Dendritic cell treated with granulocyte-macrophage colony-stimulating factor and Interleukin-4, amounts not matched to agents 40 ng/mL and 50 ng/mL, for 4 days (primary cell): ENCODE measurements around the gene HLCS.
"Not testable (repeated sequence)": the region's sequence is repeated elsewhere in the genome, so short reads cannot be mapped to it uniquely, and the experiment has no call there.

ENCODE experiments used
- H3K27ac Mint-ChIP-seq: one replicate; pipeline ENCODE4 v1.8.0; 2022; ENCODE audit warnings: mild to moderate bottlenecking, mixed read lengths
- H3K27me3 Mint-ChIP-seq: one replicate; pipeline ENCODE4 v1.8.0; 2022; ENCODE audit warnings: mild to moderate bottlenecking, mixed read lengths
- H3K36me3 Mint-ChIP-seq: one replicate; pipeline ENCODE4 v1.8.0; 2022; ENCODE audit warnings: low read depth, mixed read lengths
- H3K4me1 Mint-ChIP-seq: one replicate; pipeline ENCODE4 v1.8.0; 2022; ENCODE audit warnings: low read depth, mixed read lengths
- H3K4me3 Mint-ChIP-seq: one replicate; pipeline ENCODE4 v1.8.0; 2022; ENCODE audit warnings: mild to moderate bottlenecking, moderate library complexity, mixed read lengths
- H3K9me3 Mint-ChIP-seq: one replicate; pipeline ENCODE4 v1.8.0; 2022; ENCODE audit warnings: mixed read lengths
- intact Hi-C: fragments of 100-400 bp; cut with micrococcal nuclease; formaldehyde crosslinking; loops from one replicate; pipeline ENCODE4 v1.15.0; 2022

HLCS gene

GRCh38 chr21:36952331-36952730 lies 14.1 kb downstream of the HLCS start:
- H3K27ac Mint-ChIP-seq, H3K4me3 Mint-ChIP-seq, intact Hi-C loops, H3K9me3 Mint-ChIP-seq, H3K4me1 Mint-ChIP-seq, H3K27me3 Mint-ChIP-seq: not testable (repeated sequence)
- peaks cover 21% of the 10 kb centered on the region for H3K36me3 Mint-ChIP-seq

- peaks cover 15% of the 10 kb centered on the region for H3K36me3 Mint-ChIP-seq
- intact Hi-C loops, result no loop called here
- no peak overlapping the region for H3K4me3 Mint-ChIP-seq
- H3K27me3 Mint-ChIP-seq, result no peaks in the 10 kb centered on the region
- H3K27ac Mint-ChIP-seq, result no peak overlapping the region
- H3K4me1 Mint-ChIP-seq, result no peaks in the 10 kb centered on the region
- H3K9me3 Mint-ChIP-seq, result peaks cover 6% of the 10 kb centered on the region
Measured at GRCh38 chr21:36949171-36950141, 17.0 kb downstream of the HLCS start.

DNA sequence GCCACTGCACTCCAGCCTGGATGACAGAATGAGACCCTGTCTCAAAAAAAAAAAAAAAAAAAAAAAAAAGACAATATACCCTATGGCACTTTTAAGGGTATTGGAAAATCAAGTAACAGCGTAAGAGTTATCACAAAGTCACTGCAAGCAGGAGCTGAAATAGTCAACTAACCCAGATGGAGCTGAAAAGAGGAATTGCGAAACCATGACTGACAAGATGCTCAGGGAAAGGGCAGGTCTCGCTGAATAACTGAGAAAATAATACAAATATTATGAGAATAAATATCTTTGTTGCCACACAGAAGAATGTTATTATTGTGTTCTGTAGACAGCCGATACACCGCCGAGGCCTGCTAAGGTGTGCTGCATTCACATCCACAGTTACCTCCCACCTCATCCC lies 17.8 kb downstream of the HLCS start:
- H3K9me3 Mint-ChIP-seq, result peaks cover 6% of the 10 kb centered on the region
- no peak overlapping the region for H3K4me3 Mint-ChIP-seq
- no peaks in the 10 kb centered on the region for H3K4me1 Mint-ChIP-seq
- no peak overlapping the region for H3K27ac Mint-ChIP-seq
- peaks cover 15% of the 10 kb centered on the region for H3K36me3 Mint-ChIP-seq
- H3K27me3 Mint-ChIP-seq, result no peaks in the 10 kb centered on the region
- intact Hi-C loops, result no loop called here

- Mint-ChIP-seq H3K36me3 (peaks cover 15% of the 10 kb centered on the region), H3K27ac (no peak overlapping the region), H3K4me3 (no peak overlapping the region), H3K4me1 (peaks cover 4% of the 10 kb centered on the region), H3K9me3 (peaks cover 6% of the 10 kb centered on the region), H3K27me3 (no peaks in the 10 kb centered on the region)
- intact Hi-C loops, result no loop called here
Measured at GRCh38 chr21:36946949-36947356, 19.5 kb downstream of the HLCS start.

DNA sequence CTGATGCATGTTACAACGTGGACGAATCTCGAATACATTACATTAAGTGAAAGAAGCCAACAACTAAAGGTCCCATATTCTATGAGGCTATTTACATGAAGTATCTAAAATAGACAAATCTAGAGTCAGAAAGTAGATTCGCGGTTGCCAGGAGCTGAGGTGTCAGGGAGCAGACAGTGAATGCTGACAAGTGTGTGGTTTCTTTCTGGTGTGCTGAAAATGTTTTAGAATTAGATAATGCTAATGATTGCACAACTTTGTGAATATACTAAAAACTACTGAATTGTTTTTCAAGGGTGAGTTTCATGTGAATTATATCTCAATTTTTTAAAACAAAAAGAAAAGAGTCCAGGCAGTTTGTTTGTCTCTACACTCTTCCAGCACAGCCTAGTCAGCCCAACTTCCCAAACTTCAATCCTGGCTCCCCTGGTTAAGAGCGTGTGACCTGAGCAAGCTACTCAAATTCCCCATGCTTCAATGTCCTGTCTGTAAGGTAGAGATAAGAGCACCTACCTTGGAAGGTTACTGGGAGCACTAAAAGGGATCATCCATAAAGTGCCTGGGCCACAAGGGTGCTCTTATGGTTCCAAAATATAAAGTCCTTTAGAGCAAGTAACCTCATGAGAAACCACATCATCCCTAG lies 20.9 kb downstream of the HLCS start:
- no peak overlapping the region for H3K4me3 Mint-ChIP-seq
- no peaks in the 10 kb centered on the region for H3K27me3 Mint-ChIP-seq
- no peak overlapping the region for H3K27ac Mint-ChIP-seq
- H3K36me3 Mint-ChIP-seq, result peaks cover 15% of the 10 kb centered on the region
- peaks cover 6% of the 10 kb centered on the region for H3K9me3 Mint-ChIP-seq
- H3K4me1 Mint-ChIP-seq, result peaks cover 6% of the 10 kb centered on the region
- intact Hi-C loops, result no loop called here

GRCh38 chr21:36936361-36937135 lies 29.9 kb downstream of the HLCS start:
- Mint-ChIP-seq H3K27ac (no peak overlapping the region), H3K27me3 (no peaks in the 10 kb centered on the region), H3K4me1 (no peaks in the 10 kb centered on the region), H3K4me3 (no peak overlapping the region), H3K36me3 (peaks cover 34% of the 10 kb centered on the region), H3K9me3 (no peaks in the 10 kb centered on the region)
- intact Hi-C loops, result no loop called here

DNA sequence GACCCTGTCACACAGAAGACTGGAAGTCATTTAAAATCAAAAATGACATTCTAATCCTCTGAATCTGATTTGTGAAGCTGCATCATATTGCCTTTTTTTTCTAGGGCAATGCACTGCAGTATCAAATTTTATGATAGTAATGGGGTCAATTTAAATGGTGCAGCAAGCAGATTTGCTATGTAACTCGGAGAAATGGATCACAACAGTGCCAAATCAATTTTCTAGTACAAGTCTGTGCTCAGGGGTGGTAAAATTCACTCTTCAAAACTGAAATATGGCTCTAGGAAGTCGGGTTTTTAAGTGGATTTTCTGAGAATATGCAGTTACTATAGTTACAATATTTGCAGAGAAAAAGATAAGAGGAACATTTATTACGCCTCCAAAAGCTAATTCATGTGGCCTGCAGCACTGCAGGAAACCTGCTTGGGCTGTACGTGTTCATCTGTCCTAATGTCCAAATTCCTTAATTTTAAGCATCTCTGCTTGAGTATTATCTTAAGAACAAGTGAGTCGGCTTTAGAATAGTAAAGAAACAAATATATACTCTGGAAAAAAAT lies 31.5 kb downstream of the HLCS start:
- Mint-ChIP-seq H3K9me3 (no peaks in the 10 kb centered on the region), H3K4me1 (no peaks in the 10 kb centered on the region), H3K27me3 (no peaks in the 10 kb centered on the region), H3K4me3 (no peak overlapping the region), H3K27ac (no peak overlapping the region), H3K36me3 (peaks cover 37% of the 10 kb centered on the region)
- intact Hi-C loops, result no loop called here

DNA sequence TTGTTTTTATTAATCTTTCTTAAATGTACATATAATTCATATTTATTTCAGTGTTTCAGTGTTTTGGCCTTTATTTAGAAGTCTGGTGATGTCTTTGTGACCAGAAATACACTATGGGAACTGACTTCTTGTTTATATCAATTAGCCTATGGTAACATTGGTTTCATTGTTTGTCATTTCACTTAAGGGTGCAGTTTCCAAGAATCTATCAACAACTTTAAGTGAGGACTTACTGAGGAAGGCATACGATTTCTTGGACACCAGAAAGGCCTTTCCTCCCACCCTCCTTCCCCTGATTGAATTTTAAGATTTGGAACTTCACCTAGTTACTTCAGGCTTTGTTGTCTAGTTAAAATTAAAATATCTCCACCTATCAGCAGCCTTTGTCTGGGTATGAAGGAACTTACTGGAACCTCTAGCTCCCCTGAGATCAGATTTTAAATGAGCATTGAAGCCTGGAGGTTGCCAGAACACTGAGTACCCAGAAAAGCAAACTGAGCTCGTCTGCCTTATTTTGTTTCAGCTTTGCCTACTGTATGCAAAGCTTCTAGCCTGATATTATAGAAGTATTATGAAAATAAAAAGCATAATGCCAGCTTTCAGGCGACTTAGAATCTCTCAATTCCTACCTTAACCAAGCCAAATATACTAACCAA lies 34.2 kb downstream of the HLCS start:
- H3K36me3 Mint-ChIP-seq, result peaks cover 32% of the 10 kb centered on the region
- intact Hi-C loops, result no loop called here
- no peaks in the 10 kb centered on the region for H3K4me1 Mint-ChIP-seq
- no peak overlapping the region for H3K4me3 Mint-ChIP-seq
- no peaks in the 10 kb centered on the region for H3K27me3 Mint-ChIP-seq
- no peaks in the 10 kb centered on the region for H3K9me3 Mint-ChIP-seq
- H3K27ac Mint-ChIP-seq, result no peak overlapping the region

DNA sequence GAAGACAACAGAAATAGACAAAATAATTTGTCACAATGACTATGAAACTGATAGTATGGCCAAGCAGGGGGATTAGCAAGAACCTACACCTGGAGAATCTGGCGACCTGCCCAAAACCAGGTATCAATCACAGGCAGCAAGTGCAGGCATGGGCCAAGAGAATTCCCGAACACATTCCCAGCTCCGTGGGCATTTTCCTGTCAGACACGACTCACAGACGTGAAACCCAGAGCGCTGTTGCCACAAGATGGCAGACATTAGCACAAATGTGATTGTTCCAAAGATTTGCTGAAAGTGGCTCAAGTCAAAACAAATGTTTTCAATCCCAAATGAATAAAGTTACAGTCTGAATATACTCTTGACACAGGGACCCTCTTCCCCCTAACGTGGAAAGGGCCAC lies 36.8 kb downstream of the HLCS start:
- intact Hi-C loops, result loop anchor here (5.0 kb wide), 1 partner anchor 182 kb away; no protein-coding TSS in a partner anchor
- peaks cover 25% of the 10 kb centered on the region for H3K36me3 Mint-ChIP-seq
- peaks cover 5% of the 10 kb centered on the region for H3K4me1 Mint-ChIP-seq
- H3K4me3 Mint-ChIP-seq, result no peak overlapping the region
- no peaks in the 10 kb centered on the region for H3K9me3 Mint-ChIP-seq
- no peak overlapping the region for H3K27ac Mint-ChIP-seq
- no peaks in the 10 kb centered on the region for H3K27me3 Mint-ChIP-seq

GRCh38 chr21:36928960-36929359 lies 37.5 kb downstream of the HLCS start:
- Mint-ChIP-seq H3K36me3 (peaks cover 25% of the 10 kb centered on the region), H3K4me1 (peaks cover 5% of the 10 kb centered on the region), H3K9me3 (no peaks in the 10 kb centered on the region), H3K27me3 (no peaks in the 10 kb centered on the region), H3K27ac (no peak overlapping the region), H3K4me3 (no peak overlapping the region)
- intact Hi-C loops, result loop anchor here (5.0 kb wide), 1 partner anchor 182 kb away; no protein-coding TSS in a partner anchor

GRCh38 chr21:36927719-36928117 lies 38.8 kb downstream of the HLCS start:
- Mint-ChIP-seq H3K9me3 (no peaks in the 10 kb centered on the region), H3K4me1 (peaks cover 5% of the 10 kb centered on the region), H3K27me3 (no peaks in the 10 kb centered on the region), H3K27ac (no peak overlapping the region), H3K4me3 (no peak overlapping the region), H3K36me3 (peaks cover 19% of the 10 kb centered on the region)
- intact Hi-C loops, result loop anchor here (1.0 to 5.0 kb wide), 4 partner anchors 180 to 507 kb away; no protein-coding TSS in a partner anchor

GRCh38 chr21:36926989-36927718 lies 39.3 kb downstream of the HLCS start:
- Mint-ChIP-seq H3K36me3 (peaks cover 19% of the 10 kb centered on the region), H3K4me1 (peaks cover 5% of the 10 kb centered on the region), H3K27me3 (no peaks in the 10 kb centered on the region), H3K9me3 (no peaks in the 10 kb centered on the region), H3K27ac (no peak overlapping the region), H3K4me3 (no peak overlapping the region)
- intact Hi-C loops, result loop anchor here (1.0 to 5.0 kb wide), 4 partner anchors 180 to 507 kb away; no protein-coding TSS in a partner anchor

- H3K27me3 Mint-ChIP-seq, result no peaks in the 10 kb centered on the region
- no peaks in the 10 kb centered on the region for H3K9me3 Mint-ChIP-seq
- H3K27ac Mint-ChIP-seq, result no peak overlapping the region
- peaks cover 5% of the 10 kb centered on the region for H3K4me1 Mint-ChIP-seq
- H3K4me3 Mint-ChIP-seq, result no peak overlapping the region
- intact Hi-C loops, result no loop called here
- peaks cover 8% of the 10 kb centered on the region for H3K36me3 Mint-ChIP-seq
Measured at GRCh38 chr21:36923270-36923669, 43.2 kb downstream of the HLCS start.
